ENCODE data around the gene ZBTB17.
A peak's percentile ranks its signal among the peaks of the same experiment; 100 is the strongest.
"Not testable (repeated sequence)": the region's sequence is repeated elsewhere in the genome, so short reads cannot be mapped to it uniquely, and the experiment has no call there.

Gene ZBTB17

DNA sequence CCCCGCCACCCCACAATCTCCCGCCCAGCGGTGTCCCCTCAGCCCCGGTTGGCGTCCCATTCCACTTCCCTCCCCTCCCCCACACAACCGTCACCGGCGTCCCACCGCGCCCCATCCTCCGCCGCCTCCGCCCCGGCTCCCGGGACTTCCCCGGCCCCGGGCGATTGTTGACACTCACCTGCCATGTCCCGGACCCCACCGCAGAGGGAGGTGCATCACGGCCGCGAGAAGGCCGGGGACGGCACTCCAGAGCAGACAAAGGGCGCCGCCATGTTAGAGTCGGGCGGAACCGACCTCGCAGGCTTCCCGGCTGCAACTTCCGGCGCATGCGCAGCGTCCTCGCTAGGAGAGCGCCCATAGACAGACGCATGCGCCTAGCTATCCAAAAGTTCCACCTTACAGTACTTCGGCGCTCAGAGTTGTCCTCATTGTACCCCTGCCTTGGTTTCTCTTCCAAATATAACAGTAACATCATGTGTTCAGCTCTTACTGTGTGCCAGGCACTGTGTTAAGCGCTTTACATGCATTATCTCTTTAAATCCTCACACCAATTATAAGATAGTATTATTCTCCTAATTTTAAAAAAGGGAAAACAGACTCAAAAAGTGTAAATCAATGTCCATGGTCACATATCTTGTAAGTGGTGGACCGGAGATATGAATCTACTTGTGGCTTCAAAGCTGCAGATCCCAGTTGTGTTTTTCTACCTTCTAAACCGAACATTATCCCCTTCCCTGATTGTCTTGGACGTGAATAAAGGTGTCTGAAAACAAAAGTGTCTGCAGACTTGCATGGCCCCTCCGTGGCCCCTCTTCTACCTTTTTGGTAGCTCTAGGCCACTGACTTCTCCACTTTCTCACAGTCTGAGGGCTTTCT lies at the start of gene ZBTB17:
Gene ZBTB17 (minus strand): TSS at position 297 of the 876 bp plus-strand sequence. CDS start 27,606 bp downstream, outside the sequence.
- no peak for DNase-seq

DNA sequence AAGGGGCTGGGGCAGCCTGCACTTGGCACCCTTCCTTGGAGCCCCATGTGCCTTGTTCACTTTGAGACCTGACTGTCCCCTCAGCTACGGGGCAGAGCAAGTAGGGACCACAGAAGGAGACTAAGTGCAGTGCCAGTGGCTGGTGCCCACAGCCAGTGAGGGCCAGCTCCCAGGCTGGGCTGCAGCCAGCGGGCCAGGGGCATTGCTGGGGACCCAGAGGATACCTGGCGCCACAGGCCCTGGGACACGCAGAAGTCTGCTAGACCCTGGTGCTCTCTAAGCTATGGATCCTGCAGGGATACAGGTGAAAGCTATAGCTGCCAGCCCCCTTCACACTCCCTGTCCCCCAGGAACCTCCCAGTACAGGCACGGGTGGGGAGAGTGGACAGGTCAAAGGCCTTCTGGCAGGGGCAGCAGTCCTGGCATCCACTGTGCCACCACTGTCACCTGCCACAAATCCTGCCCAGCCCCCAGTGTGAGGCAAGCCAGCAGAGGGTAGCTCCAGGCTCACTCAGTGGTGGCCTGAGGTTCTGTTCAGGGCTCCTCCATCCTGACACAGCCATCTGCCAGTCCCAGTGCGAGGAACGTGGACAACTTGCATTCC lies 47.3 kb upstream of the ZBTB17 start:
- no peak for DNase-seq

DNA sequence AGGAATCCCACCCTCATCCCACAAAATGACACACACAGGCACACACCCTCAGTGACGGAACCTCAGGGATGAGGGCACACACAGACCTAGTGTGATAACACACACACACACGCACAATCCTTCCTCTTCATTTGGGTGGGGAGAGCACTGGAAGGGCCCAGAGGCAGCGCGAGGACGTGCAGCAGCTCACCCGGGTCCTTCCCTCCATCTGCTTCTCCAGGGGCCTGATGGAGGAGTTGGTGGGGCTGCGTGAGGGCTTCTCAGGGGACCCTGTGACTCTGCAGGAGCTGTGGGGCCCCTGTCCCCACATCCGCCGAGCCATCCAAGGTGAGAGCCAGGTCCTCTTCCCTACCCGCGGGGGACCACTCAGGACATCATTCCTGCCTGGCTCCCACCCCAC lies 46.5 kb upstream of the ZBTB17 start:
- DNase-seq = no peak

DNA sequence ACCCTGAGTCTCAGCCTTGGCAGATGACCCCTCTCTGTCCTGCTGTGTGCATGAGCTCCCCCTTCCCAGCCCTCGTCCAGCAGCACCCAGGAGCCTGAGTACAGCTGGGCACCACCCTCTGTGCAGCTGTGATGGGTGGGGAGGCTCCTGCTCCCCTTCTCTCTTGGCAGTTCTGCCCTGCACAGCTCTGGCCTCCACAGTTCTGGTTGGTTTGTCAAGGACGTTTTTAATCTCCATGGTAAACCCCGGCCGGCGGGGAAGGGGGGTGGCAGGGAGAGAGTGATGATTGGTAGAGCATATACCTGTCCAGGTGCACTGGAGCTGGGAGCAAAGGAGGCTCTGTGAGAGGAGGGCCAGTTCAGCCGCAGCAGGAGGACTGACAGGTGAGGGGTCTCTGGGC lies 45.8 kb upstream of the ZBTB17 start, which contains the start of gene CLCNKA:
Gene CLCNKA (plus strand): TSS at position 356 of the 400 bp plus-strand sequence. CDS start 584 bp downstream, outside the sequence.
- no peak for DNase-seq

DNA sequence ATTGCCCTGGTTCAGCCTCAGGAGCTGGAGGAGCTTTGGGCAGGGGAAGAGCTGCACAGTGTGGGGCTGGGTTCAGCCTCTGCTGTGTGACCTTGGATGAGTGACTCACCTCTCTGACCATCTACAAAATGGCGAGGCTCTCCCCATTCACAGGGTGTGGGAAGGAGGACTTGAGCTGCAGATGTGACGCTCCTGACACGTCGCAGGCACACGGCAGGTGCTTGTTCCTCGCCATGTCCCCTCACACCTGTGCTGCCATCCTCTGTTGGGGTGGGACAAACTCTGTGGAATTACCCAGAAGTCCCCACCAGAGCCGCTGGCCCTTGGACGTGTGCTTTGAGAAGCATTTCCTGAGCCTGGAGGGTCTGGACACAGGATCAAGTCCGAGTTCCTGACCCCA lies 45.0 kb upstream of the ZBTB17 start:
- DNase-seq = not testable (repeated sequence)

DNA sequence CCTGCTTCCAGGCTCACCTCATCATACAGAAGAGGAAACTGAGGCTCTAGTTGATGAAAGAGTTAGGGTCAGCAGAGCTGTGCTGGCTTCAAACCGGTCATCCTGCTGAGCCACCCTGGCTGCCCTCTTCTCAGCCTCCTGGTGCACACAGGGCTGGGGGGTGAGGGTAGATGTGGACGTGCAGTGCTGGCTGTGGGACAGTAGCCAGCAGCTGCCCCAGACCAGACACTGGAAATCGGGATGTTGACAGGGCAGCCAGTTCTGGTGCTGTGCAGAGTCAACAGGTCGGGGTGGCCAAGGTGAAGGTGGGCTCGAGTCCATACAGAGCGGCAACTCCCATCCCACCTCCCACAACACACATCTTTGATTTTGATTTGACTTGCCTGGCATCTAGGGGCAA lies 44.4 kb upstream of the ZBTB17 start:
- no peak for DNase-seq

DNA sequence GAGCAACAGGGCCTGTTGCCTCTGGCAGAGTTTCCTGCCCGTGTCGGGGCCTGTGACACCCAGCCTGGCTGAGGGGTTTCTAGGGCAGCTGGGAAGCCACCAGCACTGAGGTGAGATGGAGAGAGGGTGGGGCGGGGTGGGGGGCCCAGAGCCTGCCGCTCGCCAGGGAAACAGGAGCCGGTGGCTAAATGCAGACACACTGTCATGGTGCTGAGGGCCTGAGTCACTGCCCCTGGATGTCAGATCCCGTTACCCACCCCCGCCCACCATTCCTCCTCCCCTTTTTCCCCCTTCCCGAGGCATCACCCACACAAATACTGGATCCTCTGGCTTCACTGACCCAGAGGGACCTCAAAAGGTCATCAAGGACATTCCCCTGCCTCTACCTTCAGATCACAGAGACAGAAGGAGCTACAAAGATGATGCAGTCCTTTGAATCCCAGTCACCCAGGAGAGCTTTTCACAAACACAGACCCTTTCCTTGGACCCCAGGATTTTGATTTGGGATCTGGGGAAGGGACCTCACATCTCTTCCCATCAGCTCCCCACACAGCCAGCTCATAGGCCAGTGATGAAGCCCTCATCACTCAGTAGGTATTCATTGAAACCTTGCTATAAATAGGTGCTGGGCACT lies 43.9 kb upstream of the ZBTB17 start:
- no peak for DNase-seq

DNA sequence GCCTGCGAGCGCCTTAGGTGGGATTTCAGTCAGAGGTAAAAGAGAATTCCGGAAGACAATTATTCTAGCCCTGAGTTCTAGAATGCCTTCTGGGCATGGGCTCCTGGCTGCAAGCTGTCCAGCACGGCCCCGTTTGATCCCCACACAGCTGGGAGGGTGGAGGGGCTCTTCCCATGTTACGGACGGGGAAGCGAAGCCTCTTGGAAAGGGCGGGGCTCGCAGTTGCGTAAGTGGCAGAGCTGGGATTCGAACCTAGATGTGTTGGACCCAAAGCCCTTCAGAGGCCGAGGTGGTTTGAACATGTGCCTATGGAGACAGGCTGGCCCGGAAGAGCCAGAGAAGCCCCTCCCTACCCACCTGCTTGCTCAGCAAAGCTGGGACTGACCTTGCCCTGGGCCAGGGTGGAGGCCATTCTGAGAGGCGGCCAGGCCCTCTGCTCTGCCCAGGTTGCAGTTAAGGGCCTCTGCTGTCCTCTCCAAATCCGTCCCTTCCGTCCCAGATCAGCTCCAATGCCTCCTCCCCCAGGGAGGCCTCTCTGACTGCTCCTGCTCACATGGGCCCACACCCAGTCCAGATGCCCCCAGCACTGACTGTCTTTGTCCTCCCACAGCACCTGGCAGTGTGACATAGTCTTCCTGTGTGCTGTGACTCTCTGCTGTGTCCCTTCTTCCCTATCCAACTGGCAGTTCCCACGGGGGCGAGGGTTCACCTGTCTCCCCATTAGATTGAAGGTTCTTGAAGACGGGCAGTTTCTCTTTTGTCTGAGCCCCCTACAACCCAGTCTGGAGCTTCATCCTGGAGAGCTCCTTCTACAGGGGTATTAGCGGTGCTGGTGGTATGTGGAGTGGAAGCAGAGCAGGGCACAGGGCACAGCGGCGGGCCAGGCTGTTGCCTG lies 43.1 kb upstream of the ZBTB17 start:
- DNase-seq = no peak

DNA sequence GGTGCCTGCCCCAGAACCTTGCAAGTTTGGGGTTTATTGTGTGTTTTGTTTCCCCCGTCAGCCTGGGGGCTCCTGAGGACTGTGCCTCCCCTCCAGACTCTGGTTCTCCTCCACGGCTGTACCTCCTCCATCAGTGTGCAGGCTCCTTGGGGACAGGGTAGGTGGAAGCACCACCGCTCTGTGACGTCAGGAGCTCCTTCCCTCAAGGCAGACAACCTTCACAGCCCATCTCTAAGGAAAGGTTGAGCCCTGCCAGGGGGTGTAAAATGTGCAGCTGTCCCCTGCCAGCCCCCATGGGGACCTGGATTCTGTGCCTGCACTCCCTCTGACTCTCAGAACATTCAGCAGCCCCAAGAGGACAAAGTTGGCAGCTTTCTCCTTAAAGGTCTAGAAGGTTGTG lies 42.4 kb upstream of the ZBTB17 start:
- no peak for DNase-seq

DNA sequence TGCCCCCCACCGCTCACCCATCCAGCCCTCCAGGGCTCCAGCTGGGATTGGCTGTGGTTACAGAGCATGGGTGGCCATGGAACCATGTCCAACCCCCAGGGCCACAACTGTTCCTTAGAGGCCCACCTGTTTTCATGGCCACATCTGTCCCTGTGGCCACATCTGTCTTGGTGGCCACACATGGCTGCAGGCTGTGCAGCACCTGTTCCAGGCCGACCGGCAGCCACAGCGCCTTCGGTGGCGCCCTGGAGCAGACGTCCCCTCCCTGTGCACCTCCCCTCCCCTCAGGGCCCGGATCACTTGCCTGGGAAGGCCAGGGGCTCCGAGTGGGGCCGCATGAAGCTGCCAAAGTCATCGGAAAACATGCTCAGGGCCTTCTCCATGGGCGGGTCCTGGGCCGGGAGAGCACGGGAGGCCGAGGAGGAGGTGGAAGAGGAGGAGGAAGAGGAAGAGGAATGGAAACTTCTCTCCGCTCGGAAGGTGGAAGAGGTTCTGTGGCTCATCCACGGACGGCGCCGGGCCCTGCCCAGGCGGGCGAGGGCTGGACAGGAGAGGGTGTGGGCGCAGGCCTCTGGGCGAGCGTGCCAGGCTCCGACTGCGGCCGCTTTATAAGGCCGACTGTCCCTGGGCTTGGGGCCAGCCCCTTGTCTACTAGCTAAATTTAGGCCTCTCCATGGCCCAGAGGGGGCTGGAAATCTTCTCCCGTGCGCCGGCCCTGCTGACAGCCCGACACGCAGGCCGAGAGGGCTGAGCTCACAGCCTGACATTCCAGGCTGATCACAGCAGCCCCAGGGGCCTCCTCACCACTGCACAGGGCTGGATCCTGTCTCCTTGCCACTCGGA lies 41.8 kb upstream of the ZBTB17 start, which contains the start of gene HSPB7:
Gene HSPB7 (minus strand): TSS at position 583 of the 843 bp plus-strand sequence. CDS start 80 bp downstream, at position 503.
- peak; percentile 84 to 86 for DNase-seq

DNA sequence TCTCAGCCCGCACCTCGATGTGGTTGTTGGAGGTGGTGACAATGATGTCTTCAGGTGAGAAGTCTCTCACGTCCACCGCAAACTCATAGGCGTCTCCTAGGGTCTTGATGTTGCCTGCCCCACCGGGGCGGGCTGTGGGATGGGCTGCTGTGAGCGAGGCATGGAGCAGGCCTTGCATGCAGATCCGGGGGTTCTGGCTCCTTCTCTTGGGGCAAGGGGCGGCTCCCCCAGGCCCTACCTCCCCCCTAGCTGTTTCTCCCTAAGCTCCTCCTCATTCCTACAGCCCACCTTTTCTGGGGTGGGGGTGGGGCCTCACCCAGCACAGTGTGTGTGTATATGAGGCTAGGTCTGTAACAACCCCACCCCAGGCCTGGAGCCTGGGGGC lies 41.2 kb upstream of the ZBTB17 start:
- DNase-seq = no peak

DNA sequence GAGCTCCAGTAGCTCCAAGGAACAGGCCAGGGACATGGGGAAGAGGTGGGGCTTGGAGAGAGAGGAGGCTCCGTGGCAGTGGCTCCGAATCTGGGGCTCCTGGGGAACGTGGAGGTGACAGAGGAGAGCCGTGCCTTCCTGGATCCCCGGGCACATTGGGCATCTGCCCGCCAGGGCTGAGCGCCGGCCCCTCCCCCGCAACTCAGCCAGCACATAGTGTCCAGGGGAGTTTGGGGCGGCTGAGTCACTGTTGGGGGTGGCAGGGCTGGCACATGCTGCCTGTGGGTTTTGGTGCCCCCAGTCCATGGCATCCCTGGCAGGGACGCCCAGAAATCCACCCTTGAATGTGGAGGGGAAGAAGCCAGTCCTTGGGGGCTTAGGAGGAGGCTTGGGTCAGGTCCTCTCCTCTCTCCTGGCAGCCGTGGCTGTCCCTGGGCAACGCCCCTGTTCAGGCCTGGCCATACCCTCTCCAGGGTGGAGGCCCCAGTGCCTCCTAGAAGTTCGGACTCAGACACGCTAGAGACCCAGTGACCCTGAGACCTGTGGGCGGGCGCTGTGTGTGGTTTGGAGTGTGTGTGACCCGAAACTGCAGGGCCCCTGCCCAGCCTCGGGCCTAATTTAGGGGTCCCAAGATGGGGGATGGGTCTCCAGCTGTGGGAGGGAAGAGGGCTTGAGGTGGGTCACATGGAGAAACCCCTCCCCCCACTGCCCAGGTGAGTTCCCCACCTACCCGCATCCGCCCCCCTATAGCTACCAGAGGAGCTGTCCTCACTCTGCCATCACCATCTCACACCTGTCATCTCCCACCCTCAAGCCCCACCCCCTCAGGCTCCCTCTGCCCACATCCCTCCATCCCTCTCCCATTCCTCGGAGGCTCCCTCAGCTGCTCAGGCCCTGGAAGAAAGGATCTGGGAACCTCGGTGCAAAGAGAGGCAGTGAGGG lies 40.3 kb upstream of the ZBTB17 start:
- DNase-seq = no peak

DNA sequence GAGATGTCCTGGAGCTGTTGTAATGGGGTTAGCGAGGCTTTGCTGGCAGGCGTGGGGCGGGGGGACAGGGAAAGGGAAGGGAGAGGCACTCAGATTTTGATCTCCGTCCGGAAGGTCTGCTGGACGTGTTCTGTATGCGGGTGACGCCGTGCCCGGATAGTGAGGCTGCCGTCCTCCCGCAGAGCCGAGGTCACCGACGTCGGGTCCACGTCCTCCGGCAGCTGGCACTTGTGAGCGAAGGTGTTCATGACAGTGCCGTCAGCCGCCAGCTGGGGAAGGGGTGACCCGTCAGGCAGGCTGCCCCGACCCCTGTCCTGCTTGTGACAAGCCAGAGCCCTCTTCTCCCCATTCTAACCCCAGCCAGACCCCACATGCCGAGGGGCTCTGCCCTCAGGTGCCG lies 39.6 kb upstream of the ZBTB17 start:
- no peak for DNase-seq

DNA sequence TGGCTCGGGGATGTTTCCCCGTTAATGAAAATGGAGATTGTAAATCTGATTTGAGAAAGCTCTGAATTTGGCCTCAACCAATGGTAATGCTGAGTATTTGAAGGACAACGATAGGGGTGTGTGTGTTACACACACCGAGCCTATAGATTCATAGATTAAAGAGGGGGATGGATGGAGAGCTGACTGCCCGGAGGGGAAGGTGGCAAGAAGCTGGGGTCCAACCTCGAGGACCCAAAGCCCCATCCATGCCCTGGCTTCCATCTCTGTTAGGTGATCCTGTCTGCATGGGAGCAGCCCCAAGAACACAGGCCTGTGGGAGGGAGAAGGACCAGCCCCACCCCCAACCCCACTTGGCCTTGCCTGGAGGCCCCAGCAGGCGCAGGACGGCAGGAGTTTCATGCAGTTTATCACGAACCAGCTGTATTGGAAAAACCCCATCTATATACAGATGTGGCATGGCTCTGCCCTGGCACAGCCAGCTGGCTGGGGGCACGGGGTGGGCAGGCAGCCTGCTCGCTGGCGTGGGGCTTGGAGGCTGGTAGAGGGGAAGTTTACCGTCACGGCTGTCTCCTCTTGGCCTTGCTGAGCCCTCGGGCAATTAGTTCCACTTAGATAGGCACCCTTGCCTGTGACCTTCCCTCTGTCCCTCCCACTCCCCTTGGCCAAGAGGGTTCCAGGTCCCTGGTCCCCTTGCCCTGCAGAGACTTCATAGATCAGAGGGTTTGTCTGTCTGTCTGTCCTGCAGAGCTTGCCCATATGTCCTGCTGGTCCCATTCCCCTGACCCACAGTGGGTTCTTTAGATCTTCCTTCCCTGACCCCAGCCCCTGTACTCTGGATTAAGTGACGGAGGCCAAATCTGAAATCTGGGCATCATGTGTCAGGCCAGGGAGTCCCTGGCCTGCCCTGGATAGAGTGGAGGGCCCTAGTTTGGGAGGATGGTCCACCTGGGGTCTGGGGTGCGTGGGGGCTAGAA lies 38.9 kb upstream of the ZBTB17 start:
- DNase-seq = no peak

DNA sequence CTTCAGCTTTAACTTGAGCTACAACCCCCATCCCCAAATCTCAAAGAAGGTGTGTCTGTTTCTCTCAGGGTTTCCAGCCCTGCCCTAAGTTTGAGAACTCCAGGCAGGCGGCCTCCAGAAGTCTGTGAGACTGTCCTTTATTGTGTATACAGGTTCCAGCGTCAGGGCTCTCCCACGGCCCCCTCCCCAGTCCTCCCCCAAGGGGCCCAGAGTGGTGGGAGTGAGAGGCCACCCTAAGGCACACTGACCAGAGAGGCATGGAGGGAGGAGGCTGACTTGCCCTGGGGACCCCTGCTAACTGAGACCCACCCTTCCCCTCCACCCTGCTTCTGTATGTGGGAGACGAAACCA lies 38.0 kb upstream of the ZBTB17 start:
- DNase-seq = no peak

DNA sequence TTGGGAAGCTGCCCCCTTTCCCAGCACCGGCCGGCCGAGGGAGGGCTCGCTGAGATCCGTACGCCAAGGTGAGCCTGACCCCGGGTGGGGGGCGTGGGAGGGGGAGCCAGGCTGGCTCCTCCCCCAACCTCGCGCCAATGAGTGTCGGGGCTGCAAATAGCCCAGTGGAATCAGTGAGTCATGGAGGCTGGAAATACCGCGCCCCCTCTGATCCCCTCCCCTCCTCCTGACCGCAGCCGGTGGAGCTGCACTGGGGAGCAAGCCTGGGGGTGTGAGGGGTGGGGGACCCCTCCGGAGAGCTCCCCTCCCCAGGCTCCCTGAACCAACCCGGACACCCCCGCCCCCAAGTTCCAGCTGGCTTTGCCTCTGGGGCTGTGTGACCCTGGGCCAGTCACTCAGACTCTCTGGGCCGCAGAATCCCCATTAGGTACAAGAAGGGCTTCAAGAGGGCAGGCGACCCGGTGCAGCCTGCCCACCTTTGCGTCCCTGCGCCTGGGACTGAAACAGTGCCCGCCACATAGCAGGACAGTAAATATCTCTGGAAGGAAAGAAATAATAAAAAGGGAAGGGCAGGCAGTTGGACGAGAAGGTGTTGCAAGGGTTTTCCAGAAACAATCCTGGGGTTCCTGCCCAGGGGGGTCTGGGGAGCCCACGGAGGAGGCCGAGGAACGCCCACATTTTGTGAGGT lies 37.5 kb upstream of the ZBTB17 start:
- DNase-seq = no peak

DNA sequence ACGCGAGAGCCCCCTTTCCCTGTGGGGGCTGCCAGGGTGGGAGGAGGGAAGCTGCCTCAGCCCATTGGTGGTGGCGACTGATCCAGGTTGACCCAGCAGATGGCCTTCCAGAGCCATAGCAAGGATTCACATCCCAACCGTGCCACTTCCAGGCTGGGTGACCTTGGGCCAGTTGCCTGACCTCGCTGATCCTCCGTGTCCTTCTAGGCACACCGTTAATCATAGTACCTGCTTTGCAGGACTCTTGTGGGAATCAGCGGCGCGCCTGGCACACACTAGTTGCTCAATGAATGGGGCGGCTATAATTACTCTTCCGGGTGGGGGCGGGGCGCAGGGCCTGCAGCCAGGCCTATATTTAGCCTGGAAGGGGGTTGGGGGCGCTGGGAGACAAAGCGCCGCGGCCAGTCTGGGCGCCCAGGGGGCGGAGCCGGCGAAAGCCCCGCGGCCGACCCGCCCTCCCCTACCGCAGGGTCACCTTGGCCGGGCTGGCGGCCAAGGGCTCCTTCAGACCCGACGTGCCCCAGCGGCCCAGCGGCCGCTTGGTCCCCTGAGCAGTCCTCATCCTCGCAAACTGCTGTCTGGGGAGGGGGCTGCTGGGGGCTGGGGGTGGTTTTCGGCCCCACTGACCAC lies 36.8 kb upstream of the ZBTB17 start:
- no peak for DNase-seq

DNA sequence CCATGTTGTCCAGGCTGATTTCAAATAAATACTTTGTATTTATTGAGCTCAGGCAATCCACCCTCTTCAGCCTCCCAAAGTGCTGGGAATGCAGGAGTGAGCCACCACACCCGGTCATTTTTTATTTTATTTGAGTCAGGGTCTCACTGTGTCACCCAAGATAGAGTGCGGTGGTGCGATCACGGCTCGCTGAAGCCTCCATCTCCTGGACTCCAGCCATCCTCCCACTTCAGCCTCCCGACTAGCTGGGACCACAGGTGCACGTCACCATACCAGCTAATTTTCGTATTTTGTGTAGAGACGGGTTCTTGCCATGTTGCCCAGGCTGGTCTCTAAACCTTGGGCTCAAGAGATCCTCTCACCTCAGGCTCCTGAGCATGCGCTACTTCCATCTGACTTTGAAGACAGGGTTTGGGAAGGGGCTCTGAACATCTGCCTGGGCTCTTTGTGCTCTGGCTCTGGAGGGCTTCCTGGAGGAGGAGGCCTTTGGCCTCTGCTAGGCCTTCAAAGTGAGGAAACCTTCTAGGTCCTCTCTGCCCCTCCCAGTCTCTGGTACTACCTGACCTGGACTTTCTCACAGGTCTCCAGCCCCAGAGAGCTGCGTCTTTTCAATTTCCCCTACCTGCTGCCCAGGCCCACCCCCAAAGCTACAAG lies 36.2 kb upstream of the ZBTB17 start:
- DNase-seq = no peak
